ENCODE results near the gene ABLIM2.

GRCh38 chr4:8025668-8026067 lies 132.9 kb downstream of the ABLIM2 start:
- TF ChIP-seq CTCF (conservative IDR thresholded peaks at IDR 0.05; ENCODE audit: low read length) (no peak), EZH2phosphoT487 (IDR thresholded peaks at IDR 0.05; ENCODE audit: borderline replicate concordance, low read depth, low read length) (no peak)
